HG03060 (cell line): Measurements from ENCODE around the gene SIPA1L3.

Experiments used
- ATAC-seq: cut with Tn5 transposase; IDR thresholded peaks from one replicate; pipeline ENCODE4 v1.9.1; 2021; ENCODE audit warnings: low read depth, moderate number of reproducible peaks; ENCODE audit not compliant: unreplicated experiment

SIPA1L3 gene

DNA sequence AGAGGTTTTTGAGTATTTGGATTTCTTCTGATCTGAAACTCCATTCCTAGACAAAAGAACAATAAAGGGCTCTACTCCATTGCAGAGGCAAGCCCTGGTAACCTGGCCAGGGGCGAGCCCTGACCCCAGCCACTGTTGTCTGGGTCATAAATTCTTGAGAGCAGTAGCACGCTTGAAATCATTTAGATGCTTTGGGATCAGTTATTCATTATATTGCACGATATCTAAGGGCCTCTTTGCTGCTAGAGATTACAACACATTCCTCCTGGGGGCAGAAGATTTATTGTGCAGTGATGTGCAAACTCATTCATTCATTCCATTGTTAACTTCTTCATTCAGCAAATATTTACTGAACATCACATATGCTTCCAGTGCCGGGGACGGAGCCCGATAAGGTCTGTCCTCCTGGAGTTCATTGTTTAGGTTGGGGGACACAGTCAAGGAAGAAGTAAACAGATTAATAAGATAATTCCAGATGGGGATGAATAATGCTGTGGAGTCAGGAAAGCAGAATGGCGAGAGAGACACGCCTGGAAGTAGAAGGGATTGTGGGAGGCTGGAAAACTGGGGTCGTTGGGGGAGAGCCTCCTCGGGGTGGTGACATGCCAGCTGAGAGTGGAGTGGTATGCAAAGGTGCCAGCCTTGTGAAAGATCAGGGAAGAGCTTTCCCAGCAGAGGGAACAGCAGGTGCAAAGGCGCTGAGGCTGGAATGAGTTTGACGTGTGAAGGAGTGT is 34.9 kb downstream of the SIPA1L3 start:
- ATAC-seq, result no peak

GRCh38 chr19:37942516-37942902 is 35.5 kb downstream of the SIPA1L3 start:
- ATAC-seq, result no peak

GRCh38 chr19:37943480-37943879 is 36.5 kb downstream of the SIPA1L3 start:
- ATAC-seq, result no peak

GRCh38 chr19:37946132-37946531 is 39.1 kb downstream of the SIPA1L3 start:
- no peak for ATAC-seq

DNA sequence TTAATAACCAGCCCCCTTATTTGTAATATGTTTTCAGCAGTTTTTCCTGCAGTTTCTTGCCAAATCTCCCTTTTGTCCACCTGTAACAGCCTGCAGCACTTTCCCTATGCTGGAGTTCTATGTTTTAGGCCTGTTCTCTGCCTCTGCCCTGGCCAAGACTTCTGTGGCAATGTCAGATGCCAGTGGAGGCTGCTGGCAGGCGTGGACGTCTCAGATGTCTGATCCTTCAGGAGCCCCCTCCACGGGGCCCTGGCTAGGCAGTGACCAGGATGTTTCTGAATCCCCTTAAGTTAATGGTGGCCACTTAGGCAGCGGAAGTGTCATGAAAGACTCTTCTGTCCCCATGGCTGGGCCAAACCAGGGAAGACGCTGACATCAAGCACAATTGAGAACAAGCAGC is 40.8 kb downstream of the SIPA1L3 start:
- no peak for ATAC-seq

GRCh38 chr19:37948362-37948761 is 41.4 kb downstream of the SIPA1L3 start:
- no peak for ATAC-seq

DNA sequence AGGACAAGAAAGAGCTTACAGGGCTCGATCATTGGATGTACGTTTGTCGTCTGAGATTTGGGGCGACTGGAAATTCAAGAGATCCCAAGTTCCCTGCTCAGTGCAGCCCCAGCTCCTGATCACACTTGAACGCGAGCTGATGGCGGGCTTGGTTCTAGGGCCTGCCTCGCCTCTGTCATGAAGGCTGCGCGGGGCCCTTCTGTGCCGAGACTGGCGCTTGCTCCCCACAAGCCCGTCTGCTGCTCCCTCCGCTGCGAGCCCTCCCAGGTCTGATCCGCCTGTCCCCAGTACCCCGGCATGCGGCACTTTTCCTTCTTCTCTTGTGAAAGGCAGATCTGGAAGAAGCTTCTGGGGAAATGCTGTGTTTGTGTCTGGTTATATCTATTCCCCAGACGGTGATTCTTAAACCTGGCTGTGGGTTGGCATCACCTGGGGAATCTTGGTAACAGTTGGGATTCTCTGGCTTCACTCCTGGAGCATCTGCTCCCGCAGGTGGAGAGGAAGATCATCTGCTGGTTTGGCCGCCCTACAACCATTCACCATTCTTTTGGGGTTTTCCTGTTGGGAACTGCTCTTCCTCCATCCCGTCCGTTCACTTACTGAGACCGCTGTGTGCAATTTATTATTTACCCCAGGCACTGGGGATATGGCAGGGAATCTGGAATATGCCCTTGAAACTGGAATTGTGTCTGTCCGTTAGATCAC is 43.6 kb downstream of the SIPA1L3 start:
- ATAC-seq, result no peak

DNA sequence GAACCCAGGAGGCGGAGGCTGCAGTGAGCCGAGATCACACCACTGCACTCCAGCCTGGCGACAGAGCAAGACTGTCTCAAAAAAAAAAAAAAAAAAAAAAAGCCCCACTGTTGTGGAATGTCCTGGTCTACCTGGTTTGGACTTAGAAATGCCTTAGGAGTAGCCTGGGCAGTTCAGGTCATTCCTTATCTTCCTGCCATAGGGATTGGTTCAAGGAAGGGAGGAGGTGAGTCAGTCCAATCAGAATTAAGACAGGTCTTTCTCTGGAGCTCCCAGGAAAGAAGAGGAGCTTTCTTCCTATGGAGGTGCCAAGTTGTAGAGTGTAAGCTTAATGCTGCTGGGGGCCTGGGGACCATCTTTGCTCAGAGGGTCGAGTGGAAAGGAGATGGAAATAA is 44.8 kb downstream of the SIPA1L3 start:
- no peak for ATAC-seq

DNA sequence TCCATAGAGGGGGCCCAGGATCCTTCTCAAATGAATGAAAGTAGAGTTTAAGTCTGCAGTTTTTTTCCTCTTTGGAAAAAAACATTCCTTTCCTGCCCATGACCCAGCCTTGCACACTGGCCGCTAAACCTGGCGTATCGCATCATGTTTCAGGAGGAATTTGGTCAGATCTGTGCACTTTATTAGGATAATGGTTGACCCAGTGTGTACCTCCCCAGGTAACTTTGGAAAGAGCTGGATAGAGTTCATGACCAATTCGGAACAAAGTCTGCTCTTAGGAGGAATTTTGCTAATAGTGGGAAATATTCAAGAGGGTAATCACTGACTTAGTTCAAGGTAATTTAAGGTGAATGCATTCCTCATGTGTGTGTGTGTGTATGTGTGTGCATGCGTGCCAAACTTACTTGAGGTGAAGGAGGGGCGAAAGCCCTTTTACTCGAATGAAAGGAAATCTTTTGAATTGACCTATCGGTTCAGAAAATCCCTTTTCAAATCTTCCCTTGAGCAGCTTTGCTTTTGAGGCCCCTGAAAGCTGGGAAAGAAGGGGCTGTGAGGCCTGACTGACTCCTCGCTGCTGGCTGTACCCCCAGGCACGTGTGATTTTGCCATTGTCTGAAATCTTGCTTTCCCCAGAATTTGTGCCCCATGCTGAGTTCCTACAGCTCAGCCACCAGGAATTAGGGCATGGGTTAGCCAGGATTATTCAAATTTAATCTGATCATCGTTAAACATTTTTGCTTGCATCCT is 46.3 kb downstream of the SIPA1L3 start:
- no peak for ATAC-seq

GRCh38 chr19:37953918-37954303 is 46.9 kb downstream of the SIPA1L3 start:
- ATAC-seq, result no peak

- ATAC-seq, result no peak
Measured at GRCh38 chr19:37954421-37954874, 47.4 kb downstream of the SIPA1L3 start.

GRCh38 chr19:37955986-37956385 is 49.0 kb downstream of the SIPA1L3 start:
- no peak for ATAC-seq

DNA sequence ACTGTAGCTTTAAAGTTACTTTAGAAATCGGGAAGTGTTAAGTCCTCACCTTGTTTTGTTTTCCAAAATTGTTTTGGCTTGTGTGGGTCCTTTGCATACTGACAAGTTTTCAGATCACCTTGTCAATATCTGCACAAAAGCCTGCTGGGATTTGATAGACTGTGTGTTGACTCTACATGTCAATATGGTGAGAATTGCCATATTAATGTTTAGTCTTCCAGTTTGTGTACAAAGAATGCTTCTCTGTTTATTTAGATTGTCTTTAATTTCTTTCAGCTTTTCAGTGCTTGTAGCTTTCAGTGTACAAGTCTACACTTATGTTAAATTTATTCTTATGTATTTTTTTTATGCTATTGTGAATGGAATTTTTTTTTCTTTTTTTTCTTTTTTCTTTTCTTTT is 50.2 kb downstream of the SIPA1L3 start:
- ATAC-seq, result no peak

GRCh38 chr19:37959665-37960114 is 52.7 kb downstream of the SIPA1L3 start:
- ATAC-seq, result no peak

DNA sequence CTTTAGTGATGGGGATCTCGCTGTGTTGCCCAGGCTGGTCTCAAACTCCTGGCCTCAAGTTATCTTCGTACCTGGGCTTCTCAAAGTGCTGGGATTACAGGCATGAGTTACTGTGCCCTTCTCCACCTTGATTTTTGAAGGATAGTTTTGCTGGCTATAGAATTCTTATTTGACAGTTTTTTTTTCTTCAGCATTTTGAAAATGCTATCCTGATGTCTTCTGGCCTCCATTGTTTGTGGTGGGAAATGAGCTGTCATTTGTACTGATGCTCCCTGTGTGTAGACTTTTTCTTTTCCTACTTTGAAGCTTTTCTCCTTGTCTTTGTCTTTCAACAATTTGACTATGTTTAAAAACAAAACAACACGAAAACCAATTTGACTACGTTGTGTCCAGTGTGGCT is 54.2 kb downstream of the SIPA1L3 start:
- no peak for ATAC-seq

DNA sequence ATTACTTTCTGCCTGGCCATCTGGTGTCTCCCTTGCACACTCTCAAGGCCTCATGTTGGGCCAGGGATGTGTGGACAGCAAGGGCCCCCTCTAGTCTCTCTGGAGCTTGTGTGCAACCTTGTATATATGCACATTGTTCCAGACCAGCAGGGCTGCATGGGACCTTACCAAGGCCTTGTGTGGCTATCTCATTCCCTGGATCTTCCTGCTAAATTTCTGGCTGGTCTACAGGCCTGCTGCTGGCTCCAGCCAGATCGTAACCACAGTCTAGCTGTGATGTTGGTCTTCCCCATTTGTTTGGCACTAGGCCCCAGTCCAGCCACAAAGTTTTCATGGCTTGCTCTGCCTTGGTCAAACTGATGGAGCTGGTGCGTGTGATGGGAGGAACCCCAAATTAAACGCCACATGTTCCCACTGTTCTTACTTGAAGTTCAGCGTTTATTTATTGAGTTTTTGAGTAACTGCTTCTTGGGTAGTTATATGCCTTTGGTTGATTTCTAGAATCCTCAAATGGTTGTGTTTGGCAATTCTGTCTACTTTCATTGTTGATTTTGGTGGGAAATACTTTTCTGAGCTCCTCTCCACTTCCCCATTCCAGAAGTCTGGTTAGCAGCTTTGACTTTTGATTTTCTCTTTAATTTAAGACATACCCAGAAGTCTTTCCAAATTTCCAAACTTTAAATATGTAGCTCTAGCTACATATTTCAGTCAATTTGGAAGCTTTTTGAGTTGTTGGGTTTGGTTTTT is 56.4 kb downstream of the SIPA1L3 start:
- no peak for ATAC-seq

DNA sequence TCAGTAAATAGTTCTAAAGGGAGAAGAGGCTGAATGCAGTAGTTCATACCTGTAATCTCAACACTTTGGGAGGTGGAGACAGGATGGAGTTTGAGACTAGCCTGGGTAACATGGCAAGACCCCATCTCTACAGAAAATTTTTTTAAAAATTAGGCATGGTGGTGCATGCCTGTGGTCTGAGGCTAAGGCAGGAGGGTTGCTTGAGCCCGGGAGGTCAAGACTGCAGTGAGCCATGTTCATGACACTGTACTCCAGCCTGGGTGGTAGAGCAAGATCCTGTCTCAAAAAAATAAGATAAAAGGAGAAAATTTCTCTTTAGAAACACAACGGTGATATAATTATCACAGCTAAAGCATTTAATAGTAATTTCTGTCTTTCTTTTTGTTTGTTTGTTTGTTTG is 57.1 kb downstream of the SIPA1L3 start:
- ATAC-seq, result no peak

- no peak for ATAC-seq
Measured at GRCh38 chr19:37966211-37966661, 59.2 kb downstream of the SIPA1L3 start.

DNA sequence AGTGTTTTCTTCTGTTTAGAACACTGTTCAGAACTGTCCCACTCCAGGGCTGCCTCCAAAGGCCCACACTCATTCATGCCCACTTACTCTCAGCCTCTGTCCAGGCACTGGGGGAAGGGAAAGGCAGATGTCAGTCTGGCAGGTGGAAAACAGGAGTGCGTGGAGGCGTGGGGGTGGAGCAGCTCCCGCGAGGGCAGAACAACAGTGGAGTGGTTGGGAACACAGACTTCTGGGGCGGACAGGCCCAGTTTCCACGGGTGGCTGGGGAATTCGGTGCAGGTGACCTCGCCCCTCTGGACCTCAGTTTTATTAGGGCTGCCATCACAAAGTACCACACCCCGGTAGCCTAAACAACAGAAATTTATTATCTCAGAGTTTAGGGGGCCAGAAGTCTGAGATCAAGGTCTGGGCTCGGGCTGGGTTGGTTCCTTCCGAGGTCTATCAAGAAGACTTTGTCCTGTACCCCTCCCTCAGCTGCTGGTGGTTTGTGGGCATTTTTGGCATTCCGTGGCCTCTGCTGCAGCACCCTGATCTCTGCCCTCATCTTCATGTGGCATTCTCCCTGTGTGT is 59.7 kb downstream of the SIPA1L3 start:
- ATAC-seq, result no peak

DNA sequence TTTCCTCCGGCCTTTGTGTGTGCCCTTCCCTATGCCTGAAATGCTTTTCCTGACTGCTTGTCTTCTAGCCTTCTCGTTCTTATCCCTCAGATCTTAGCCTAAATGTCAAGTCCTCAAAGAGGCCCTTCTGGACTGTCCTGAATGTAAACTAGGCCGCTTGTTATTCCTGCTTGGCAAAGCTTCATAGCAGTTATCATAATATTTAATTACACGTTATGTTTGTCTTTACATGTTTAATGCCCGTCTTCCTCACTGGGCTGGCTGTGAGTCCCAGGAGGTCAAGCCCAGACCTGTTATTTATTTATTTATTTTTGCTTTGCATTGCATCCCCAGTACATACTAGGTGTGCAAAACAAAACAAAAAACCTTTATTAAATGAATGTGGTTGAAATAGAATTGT is 62.7 kb downstream of the SIPA1L3 start:
- no peak for ATAC-seq
